ENCODE data around the gene TECR.

- TF ChIP-seq CTCF (IDR thresholded peaks at IDR 0.05; ENCODE audit: low read length) (no peak), EZH2phosphoT487 (IDR thresholded peaks at IDR 0.05; ENCODE audit: low read length) (no peak), EZH2 (optimal IDR thresholded peaks at IDR 0.05; ENCODE audit: low read depth, low read length) (no peak)
Measured at GRCh38 chr19:14561847-14562351, 32.5 kb downstream of the TECR start.

Data from MM.1S (cell line).